WERI-Rb-1 (cell line): ENCODE measurements around the gene HFM1.

Source experiments
- DNase-seq: peaks from one replicate; pipeline ENCODE4 v3.0.0-alpha.2; 2020
- H3K27ac ChIP-seq: fragments of 250-450 bp; sonication (Bioruptor Pico); 2 replicates; pipeline ENCODE4 v1.5.1; 2020; ENCODE audit warnings: mild to moderate bottlenecking, moderate library complexity
- H3K27me3 ChIP-seq: fragments of 250-450 bp; sonication (Bioruptor Pico); 2 replicates; pipeline ENCODE4 v1.5.1; 2021; ENCODE audit warnings: mild to moderate bottlenecking, low read depth, moderate library complexity; ENCODE audit not compliant: insufficient read depth, severe bottlenecking
- H3K36me3 ChIP-seq: fragments of 250-450 bp; sonication (Bioruptor Pico); 2 replicates; pipeline ENCODE4 v1.5.1; 2020; ENCODE audit warnings: mild to moderate bottlenecking, moderate library complexity
- H3K4me3 ChIP-seq: 2 replicates; pipeline ENCODE4 v1.5.1; 2011; ENCODE audit warnings: low read depth, mild to moderate bottlenecking, control low read depth, low read length
- H3K9me3 ChIP-seq: fragments of 250-450 bp; sonication (Bioruptor Pico); 2 replicates; pipeline ENCODE4 v1.5.1; 2021; ENCODE audit warnings: mild to moderate bottlenecking, moderate library complexity; ENCODE audit not compliant: severe bottlenecking
- CTCF ChIP-seq: IDR thresholded peaks from 2 replicates; pipeline ENCODE4 v1.5.1; 2011; ENCODE audit warnings: low read depth, mild to moderate bottlenecking, control low read depth, inconsistent platforms, low read length

HFM1 gene

GRCh38 chr1:91402023-91402422, 2.6 kb downstream of the HFM1 start:
- Histone ChIP-seq H3K4me3 (no peak overlapping the region), H3K9me3 (no peaks in the 10 kb centered on the region), H3K36me3 (no peaks in the 10 kb centered on the region), H3K27me3 (no peaks in the 10 kb centered on the region), H3K27ac (no peak overlapping the region)
- no peak for TF ChIP-seq CTCF
- no peak for DNase-seq

GRCh38 chr1:91400133-91400725, 4.4 kb downstream of the HFM1 start:
- 0 out of 2 replicates have a peak, but pooled peaks have one; percentile 1 for TF ChIP-seq CTCF
- H3K27me3 ChIP-seq: no peaks in the 10 kb centered on the region
- H3K9me3 ChIP-seq: no peaks in the 10 kb centered on the region
- H3K27ac ChIP-seq: no peak overlapping the region
- H3K36me3 ChIP-seq: no peaks in the 10 kb centered on the region
- no peak overlapping the region for H3K4me3 ChIP-seq
- peak; percentile 14 for DNase-seq

- no peak for DNase-seq
- H3K27me3 ChIP-seq: no peaks in the 10 kb centered on the region
- no peaks in the 10 kb centered on the region for H3K36me3 ChIP-seq
These were observed 6.3 kb downstream of the HFM1 start for GRCh38 chr1:91398291-91398690.

GRCh38 chr1:91397605-91398004, 7.0 kb downstream of the HFM1 start:
- Histone ChIP-seq H3K4me3 (no peak overlapping the region), H3K27ac (no peak overlapping the region), H3K36me3 (no peaks in the 10 kb centered on the region), H3K27me3 (no peaks in the 10 kb centered on the region), H3K9me3 (no peaks in the 10 kb centered on the region)
- no peak for TF ChIP-seq CTCF
- DNase-seq: no peak

More at GRCh38 chr1:91398291-91398690, 6.3 kb downstream of the HFM1 start:
- H3K9me3 ChIP-seq: no peaks in the 10 kb centered on the region
- no peak overlapping the region for H3K27ac ChIP-seq
- H3K4me3 ChIP-seq: no peak overlapping the region
- TF ChIP-seq CTCF: no peak

- no peak overlapping the region for H3K4me3 ChIP-seq
- no peak overlapping the region for H3K27ac ChIP-seq
- H3K9me3 ChIP-seq: no peaks in the 10 kb centered on the region
- H3K36me3 ChIP-seq: no peaks in the 10 kb centered on the region
- H3K27me3 ChIP-seq: no peaks in the 10 kb centered on the region
- TF ChIP-seq CTCF: no peak
- no peak for DNase-seq
These were observed 11.6 kb downstream of the HFM1 start for GRCh38 chr1:91393042-91393441.

- TF ChIP-seq CTCF: no peak
- no peak overlapping the region for H3K4me3 ChIP-seq
- no peaks in the 10 kb centered on the region for H3K36me3 ChIP-seq
- no peaks in the 10 kb centered on the region for H3K9me3 ChIP-seq
- H3K27ac ChIP-seq: no peak overlapping the region
- DNase-seq: no peak
- H3K27me3 ChIP-seq: no peaks in the 10 kb centered on the region
These were observed 18.5 kb downstream of the HFM1 start for GRCh38 chr1:91386109-91386508.
